Effector memory CD4-positive, alpha-beta T cell (primary cell): Measurements from ENCODE around the gene CLEC20A.

ENCODE experiments used
- DNase-seq, 3 donors: peaks; one replicate each; pipeline ENCODE4 v3.0.0-alpha.2; 2020
- H3K27ac ChIP-seq: 2 replicates; pipeline ENCODE4 v1.7.0; 2013; ENCODE audit warnings: mild to moderate bottlenecking, low read length, moderate library complexity; ENCODE audit not compliant: insufficient read depth, poor library complexity, severe bottlenecking
- H3K27me3 ChIP-seq: replicated peaks from 2 replicates; pipeline ENCODE4 v1.7.0; 2013; ENCODE audit warnings: mild to moderate bottlenecking, low read length; ENCODE audit not compliant: insufficient read depth, control insufficient read depth, poor library complexity, severe bottlenecking
- H3K36me3 ChIP-seq: 2 replicates; pipeline ENCODE4 v1.7.0; 2013; ENCODE audit warnings: mild to moderate bottlenecking, low read length, moderate library complexity; ENCODE audit not compliant: control insufficient read depth, insufficient read depth
- H3K4me1 ChIP-seq: 2 replicates; pipeline ENCODE4 v1.7.0; 2013; ENCODE audit warnings: low read length, mild to moderate bottlenecking; ENCODE audit not compliant: control insufficient read depth, insufficient read depth, poor library complexity, severe bottlenecking
- H3K4me3 ChIP-seq: 2 replicates; pipeline ENCODE4 v1.7.0; 2013; ENCODE audit warnings: low read length, low read depth, mild to moderate bottlenecking; ENCODE audit not compliant: insufficient read depth, poor library complexity, severe bottlenecking
- H3K9me3 ChIP-seq: 2 replicates; pipeline ENCODE4 v1.7.0; 2013; ENCODE audit warnings: mild to moderate bottlenecking, low read length, moderate library complexity; ENCODE audit not compliant: control insufficient read depth
- total RNA-seq, 3 donors: gene quantifications; one replicate each; lab custom pipeline; 2026; lab: John Stamatoyannopoulos, UW

CLEC20A gene
- total RNA-seq = 0 reads per million in 3 donors

DNA sequence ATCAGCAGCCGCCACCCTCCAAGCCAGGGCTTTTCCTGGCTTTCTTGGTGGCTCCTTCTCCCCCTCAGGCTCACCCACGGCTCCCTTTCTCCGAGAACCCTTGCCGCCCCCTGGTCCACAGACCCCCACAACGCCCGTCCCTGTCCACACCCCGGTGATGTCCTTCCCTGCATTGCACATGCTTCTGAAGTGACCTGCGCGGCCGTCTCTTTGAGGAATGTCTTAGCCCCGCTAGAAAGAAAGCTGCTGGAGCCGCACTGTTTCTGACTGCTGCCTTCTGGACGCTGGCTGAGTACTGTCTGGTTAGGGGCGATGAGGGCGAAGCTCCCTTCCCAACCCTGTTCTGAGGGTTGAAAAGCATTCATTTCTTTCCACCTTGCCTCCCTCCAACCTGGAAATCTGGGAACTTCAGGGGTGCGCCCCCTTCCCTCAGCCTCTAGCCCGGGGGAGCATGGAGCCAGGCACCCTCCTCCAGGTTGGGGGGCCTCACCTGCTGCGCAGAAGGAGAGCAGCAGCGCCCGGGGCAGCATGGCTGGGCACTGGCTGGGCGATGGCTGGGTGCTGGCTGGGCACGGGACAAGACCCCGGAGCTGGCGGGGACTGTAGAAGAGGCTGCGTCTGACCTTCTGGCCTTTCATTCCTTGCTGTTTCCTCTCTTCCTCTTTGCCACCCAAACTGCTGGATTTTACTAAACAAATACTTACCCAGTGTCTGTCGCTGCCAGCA, at the start of gene CLEC20A:
TSS of gene CLEC20A (minus strand) at position 555 of the 726 bp plus-strand sequence. CDS start at position 530, 25 bp downstream.
- Histone ChIP-seq H3K27ac (no peak within 1 kb of the TSS), H3K9me3 (no peaks in the 10 kb centered on the region), H3K4me3 (no peak within 1 kb of the TSS), H3K27me3 (no peaks in the 10 kb centered on the region), H3K36me3 (no peaks in the 10 kb centered on the region), H3K4me1 (no peaks in the 10 kb centered on the region)
- DNase-seq = no peak

DNA sequence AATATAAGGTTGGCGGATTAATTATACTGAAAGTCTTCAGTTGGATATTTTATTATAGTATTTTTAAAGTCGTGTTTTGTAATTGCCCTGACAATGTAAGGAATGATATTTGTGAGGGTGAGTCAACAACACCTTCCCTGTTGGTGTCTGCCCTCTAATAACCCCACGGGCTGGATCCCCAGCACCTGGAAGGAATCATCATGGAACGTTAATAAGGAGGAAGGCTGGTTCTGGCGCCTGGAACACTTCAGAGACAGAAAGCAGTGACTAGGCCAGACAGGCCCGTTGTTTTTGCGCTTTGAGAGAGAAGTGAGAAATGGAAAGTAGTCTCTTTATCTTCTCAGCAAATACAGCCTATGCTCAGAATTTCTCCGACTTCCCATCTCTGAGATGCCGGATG, 47.8 kb upstream of the CLEC20A start:
- Histone ChIP-seq H3K36me3 (no peaks in the 10 kb centered on the region), H3K27ac (no peak overlapping the region), H3K27me3 (no peaks in the 10 kb centered on the region), H3K4me1 (no peaks in the 10 kb centered on the region), H3K9me3 (no peaks in the 10 kb centered on the region), H3K4me3 (no peak overlapping the region)
- no peak for DNase-seq

DNA sequence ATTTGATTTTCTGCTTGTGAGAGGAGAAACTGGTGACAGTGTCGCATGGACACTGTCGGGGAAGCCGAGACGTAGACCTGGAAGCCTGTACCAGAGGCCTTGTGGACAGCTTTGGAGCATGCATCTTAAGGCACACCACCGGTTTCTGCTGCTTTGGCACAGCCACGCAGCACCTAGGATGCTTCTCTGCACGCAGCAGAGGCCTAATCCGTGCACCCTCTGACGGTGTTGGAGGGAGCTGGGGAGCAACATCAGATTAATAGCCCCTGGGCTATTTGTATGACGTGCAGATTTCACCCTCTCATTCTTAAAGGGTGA, 46.5 kb upstream of the CLEC20A start:
- no peak for DNase-seq
- Histone ChIP-seq H3K36me3 (no peaks in the 10 kb centered on the region), H3K4me3 (peak overlapping the region; percentile 87), H3K9me3 (no peaks in the 10 kb centered on the region), H3K27me3 (no peaks in the 10 kb centered on the region), H3K4me1 (no peaks in the 10 kb centered on the region), H3K27ac (no peak overlapping the region)

DNA sequence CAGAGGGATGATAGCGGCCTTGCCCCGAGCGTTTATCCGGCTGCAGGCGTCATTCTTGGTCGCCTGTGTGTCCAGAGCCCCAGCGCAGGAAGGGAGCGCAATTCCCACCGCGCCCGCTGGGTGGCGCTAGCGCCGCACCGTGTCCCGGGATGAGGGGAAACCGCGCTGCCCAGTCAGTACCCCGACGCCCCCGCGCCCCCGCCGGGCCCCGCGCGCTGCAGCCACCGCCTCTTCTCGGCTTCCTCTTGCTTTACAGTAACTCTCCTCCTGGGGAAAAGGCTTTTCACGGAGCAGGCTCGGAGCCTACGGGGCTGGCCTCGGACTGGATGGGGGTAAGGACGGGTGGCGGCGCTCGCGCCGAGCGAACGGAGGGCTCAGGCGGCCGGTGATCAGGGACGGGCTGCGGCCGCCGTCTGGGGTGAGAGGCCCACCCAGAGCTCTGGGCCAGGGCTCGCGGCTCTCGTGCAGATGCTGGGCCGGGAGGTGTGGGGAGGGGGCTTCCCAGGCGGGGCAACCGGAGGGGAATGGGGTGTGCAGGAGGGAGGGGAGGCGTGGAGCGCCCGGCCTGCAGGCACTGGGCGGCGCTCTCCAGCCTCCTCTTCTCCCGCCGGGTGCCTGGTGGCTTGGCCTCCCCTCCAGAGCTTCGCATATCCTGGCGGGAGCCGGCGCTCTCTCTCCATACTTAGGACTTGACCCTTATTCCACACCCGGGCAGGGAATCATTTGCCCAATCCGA, 46.0 kb upstream of the CLEC20A start:
- Histone ChIP-seq H3K27me3 (no peaks in the 10 kb centered on the region), H3K9me3 (no peaks in the 10 kb centered on the region), H3K36me3 (no peaks in the 10 kb centered on the region), H3K4me1 (no peaks in the 10 kb centered on the region), H3K27ac (no peak overlapping the region), H3K4me3 (peak overlapping the region; percentile 87)
- DNase-seq = peak; percentile 61 to 67 (median 65)

DNA sequence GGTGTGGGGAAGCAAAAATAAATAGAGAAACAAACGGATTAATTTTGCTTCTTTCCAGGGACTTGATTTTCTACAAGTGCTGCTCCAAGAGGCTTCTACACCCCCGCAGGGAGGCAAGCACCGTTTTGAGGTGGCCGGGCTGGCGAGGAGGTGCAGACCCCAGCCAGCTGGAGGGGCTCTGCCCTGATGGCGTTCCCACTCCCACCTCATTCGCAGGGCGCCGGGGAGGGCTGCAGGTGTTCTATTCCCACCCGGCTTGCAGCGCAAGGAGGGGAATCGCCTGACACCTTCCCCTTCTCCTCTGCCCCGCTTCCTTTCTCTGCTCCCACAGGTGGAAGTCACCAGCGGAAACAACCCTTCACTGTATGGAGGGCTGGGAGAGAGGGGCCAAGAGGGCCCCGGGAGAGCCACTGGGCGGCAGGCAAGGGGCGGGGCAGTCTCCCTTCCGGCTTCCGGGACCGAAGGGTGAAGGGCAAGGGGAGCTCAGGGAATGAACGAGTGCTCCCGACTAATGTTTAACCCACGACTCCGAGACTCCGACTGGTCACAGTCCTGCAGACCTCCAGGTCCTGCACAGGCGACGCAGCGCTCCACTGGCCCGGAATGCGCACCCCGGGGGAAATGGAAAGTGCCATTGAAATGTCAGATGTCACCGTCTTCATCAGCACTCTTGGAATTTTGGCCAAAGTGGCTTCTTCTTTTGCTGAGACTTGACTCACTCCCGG, 45.2 kb upstream of the CLEC20A start:
- Histone ChIP-seq H3K36me3 (no peaks in the 10 kb centered on the region), H3K4me3 (peak overlapping the region; percentile 87), H3K27me3 (no peaks in the 10 kb centered on the region), H3K27ac (no peak overlapping the region), H3K9me3 (no peaks in the 10 kb centered on the region), H3K4me1 (no peaks in the 10 kb centered on the region)
- DNase-seq = peak in 1 of 3 donors; percentile 18

DNA sequence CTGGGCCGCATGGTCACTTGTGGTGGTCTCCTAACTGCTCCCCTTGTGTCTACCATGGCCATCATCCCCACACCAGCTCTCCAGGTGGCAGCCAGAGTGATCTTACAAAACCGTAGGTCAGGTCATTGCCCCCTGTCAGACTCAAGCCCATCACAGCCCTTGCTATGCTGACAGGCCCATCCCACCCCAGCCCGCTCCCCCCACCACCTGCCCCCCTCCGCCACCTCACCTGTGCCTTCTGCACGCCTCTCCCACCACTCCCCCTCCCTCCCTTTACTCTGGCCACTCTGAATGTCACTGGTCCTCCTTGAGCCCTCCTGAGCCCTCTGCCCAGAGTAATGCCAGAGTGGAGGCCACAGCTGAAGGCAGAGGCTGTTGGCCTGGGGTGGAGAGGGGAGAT, 44.6 kb upstream of the CLEC20A start:
- Histone ChIP-seq H3K4me3 (no peak overlapping the region), H3K36me3 (no peaks in the 10 kb centered on the region), H3K9me3 (no peaks in the 10 kb centered on the region), H3K4me1 (no peaks in the 10 kb centered on the region), H3K27ac (no peak overlapping the region), H3K27me3 (no peaks in the 10 kb centered on the region)
- DNase-seq = no peak

DNA sequence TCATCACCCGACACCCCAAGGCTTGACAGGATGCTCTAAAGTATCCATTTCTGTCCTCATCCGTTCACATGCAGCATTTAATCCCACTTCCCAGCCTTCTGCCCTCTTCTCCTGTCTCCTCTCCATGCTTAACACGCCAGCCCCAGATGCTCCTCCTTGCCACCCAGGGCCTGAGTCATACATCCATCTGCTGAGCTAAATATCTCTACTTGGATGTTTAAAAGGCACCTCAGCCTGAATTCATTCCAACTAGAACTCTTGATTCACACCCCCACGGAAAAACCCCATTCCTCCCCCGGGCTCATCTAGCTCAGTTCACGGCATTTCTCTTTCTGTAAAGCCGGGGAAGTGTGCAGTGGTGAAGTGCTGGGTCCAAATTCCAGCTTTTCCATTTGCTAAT, 43.9 kb upstream of the CLEC20A start:
- H3K27ac ChIP-seq = no peak overlapping the region
- H3K9me3 ChIP-seq = no peaks in the 10 kb centered on the region
- DNase-seq = no peak

DNA sequence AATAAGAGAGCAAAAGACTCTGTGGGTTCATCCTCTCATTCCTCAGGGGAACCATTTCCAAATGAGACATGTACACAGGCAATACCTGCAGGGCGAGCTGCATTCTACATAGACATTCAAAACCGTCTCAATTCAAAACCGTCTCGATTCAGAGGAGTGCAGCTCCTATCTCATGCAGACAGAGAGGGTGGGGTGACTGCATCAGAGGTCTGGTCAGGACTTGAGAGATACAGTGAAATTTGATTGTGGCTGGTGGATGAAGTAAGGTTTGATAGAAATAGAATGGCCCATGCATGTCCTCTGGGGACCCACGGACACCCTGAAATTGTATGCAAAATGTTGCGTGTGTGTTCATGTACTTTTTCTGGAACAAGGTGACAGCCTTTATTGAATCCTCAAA, 43.4 kb upstream of the CLEC20A start:
- H3K27ac ChIP-seq = no peak overlapping the region
- H3K36me3 ChIP-seq = no peaks in the 10 kb centered on the region
- H3K9me3 ChIP-seq = no peaks in the 10 kb centered on the region
- H3K27me3 ChIP-seq = no peaks in the 10 kb centered on the region
- no peak overlapping the region for H3K4me3 ChIP-seq
- DNase-seq = no peak
- H3K4me1 ChIP-seq = no peaks in the 10 kb centered on the region

More for the DNA sequence above, 43.9 kb upstream of the CLEC20A start:
- H3K4me1 ChIP-seq = no peaks in the 10 kb centered on the region
- no peak overlapping the region for H3K4me3 ChIP-seq
- H3K27me3 ChIP-seq = no peaks in the 10 kb centered on the region
- H3K36me3 ChIP-seq = no peaks in the 10 kb centered on the region

DNA sequence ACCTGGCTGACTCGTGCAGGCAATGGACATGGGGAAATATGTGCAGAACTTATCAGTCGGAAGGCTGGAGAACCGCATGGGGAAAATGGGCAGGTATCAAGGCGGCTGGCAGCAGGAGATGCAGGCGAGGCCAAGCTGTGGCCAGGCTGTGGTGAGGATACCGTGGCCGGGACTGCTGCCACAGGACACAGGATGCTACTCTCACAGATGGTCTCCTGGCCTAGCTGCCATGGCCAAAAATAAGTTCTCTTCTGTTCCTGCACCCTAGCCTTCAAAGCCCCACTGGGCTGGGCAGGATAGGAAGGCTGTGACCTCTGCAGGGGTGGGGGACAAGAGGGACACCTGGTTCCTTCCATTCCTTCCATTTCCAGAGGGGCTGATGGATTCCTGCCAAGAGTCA, 42.5 kb upstream of the CLEC20A start:
- H3K36me3 ChIP-seq = no peaks in the 10 kb centered on the region
- no peaks in the 10 kb centered on the region for H3K4me1 ChIP-seq
- no peak for DNase-seq
- no peak overlapping the region for H3K4me3 ChIP-seq
- H3K9me3 ChIP-seq = no peaks in the 10 kb centered on the region
- H3K27me3 ChIP-seq = no peaks in the 10 kb centered on the region
- no peak overlapping the region for H3K27ac ChIP-seq
